NCI-H2081 treated with DMSO at 0.1 percent for 48 hours (cell line): ENCODE results near the gene GREB1.

ENCODE experiments used
- DNase-seq: peaks from one replicate; lab custom pipeline; 2025; lab: John Stamatoyannopoulos, UW

GREB1 gene

DNA sequence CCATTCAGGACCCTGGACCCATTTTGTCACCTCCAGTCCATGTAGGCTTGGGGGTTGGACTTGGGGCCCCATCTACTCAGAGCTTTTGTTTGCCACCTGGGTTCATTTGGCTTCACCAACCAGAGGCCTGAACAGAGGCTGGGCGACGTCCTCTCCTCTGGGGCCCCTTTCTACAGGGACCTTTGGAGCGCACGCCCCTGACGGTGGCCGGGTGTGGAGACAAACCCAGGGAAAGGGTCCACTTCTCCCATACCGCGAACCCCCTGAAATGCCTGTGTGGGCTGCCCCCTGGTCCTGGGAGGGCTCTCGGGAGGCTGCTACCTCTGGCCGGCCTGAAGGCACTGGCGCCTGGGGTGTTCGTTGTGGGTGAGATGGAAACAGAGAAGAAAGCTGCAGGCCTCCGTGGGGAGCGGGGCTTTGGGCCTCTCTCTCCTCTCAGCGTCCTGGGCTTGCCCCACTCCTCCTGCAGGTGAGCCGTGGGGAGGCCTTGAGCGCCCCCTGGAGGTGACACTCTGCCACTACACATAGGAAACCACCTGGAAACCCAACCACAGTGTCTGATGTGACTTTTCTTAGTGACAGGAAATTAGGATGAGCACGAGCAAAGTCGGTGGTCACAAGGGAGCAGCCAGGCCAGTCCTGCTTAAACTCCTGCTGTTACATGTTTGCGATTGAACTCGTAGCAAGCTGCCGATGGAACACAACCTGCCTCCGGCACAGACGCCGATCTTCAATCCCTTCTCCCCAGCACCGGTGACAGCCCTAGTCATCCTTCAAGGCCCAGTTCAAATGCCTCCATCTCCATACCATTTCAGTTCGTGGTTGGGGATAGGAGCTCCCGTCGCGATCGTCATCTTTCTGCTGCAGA, 148.1 kb downstream of the GREB1 start:
- DNase-seq, result peak; percentile 3

DNA sequence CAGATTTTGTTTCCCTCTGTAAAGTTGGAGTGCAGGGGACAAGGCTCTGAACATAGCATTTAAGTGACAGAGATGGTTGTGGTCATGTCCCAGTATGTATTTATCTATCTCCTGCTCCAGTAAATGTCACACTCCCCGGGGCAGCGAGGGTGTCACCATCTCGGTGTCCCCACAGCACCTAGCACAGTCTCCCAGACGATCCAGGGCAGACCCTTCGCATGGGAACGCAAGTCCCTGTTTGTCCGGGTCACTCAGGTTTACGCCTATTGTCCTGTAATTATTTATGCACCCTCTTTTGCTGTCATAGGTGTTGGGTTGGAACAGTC, 148.7 kb downstream of the GREB1 start:
- DNase-seq, result no peak

DNA sequence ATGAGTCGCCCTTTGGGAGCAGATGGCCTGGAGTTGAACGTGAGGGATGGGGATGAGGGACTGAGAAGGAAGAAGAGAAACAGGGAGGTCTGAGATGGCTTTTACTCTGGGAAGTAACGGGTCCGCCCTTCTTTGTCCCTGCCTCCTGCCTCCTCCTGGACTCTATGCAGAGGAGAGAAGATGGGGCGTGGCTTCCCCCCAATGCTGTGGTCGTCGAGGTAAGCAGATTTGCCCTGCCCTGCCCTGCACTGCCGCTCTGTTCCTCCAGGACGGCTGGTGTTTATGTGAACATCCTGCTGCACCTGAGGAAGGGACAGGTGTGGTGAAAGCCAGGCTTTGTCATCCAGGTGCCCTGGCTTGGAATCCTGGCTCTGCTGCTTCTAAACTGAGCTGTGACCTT, 149.6 kb downstream of the GREB1 start:
- no peak for DNase-seq

DNA sequence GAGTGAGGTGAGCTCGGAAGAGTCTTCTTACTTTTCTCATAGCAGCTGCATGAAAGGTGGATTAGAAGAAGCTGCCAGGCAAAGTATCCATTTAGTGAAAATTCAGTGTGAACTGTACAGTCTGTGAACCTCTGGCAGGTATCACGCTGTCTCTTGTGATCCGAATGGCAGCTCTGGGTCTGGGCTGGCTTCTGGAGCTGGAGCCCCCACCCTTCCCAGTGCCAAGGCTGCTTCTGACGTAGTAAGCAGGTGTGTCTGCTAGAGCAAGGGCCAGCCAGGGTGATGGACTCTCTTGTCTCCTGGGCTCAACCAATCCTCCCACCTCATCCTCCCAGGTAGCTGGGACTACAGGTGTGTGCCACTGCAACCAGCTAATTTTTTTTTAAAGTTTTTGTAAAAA, 150.1 kb downstream of the GREB1 start:
- DNase-seq, result no peak

DNA sequence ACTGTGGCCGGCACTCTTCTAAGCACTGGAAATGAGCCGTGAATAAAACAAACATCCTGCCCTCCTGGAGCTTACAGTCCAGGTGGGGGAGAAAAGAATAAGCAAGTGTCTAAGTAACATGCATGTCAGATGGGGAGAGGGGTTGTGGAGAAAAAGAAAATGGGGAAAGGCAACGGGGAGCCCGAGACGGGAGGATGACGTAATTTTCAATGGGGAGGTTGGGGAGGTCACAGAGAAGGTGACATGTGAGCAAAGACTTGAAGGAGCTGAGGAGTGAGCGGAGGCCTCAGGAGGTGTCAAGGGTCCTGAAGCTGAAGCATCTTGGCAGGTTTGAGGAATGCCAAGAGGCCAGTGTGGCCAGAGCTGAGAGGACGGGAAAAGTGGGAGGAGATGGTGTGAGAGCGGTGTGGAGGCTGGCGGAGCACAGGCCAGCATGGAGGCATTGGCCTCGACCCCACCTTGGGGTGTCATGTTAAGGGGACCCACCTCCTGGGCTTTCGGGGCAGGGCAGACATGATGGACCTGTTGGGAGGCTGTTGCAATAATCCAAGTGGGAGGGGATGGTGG, 151.1 kb downstream of the GREB1 start:
- no peak for DNase-seq

DNA sequence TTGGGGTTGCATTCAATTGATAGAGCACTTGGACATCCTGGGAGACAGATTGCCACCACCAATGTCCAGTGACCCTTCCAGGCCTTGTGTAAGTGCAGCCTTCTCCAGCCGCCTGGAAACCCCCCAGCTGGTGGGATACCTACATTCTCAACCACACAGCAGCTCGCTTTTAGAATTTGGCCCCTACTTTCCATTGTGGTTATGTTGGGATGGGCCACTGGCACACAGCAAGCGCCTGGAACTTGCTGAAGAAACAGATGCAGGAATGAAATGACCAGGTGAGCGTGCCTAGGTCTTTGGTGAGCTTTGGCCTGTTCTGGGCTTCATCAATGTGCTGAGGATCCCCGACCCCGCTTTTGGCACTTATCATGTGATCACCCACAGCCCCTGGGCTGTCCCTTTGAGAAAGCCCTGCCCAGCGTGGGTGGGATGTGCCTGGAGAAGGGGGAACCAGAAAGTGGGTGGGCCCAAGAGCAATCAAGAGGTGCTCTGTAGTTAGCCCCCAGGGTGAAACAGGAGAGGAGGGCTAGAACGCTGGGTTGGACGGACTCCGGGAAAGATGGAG, 152.1 kb downstream of the GREB1 start:
- no peak for DNase-seq

DNA sequence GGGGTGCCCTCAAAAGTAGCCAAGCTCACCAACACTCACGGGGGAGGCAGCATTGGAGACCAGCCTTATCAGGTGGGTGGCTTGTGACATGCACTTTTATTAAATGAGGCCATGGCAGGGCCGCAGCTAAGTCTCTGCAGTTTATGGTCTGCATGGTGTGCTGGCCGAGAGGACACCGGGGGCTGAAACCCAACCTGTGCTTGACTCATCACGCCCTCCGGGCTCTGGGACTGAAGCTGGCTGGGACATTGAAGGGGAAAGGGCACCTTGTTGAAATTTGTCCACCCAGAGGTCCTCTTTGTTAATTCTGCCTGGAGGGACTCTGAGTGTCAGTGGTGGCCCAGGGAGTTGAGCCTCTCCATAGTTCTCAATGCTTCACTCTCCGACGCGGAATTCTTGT, 153.9 kb downstream of the GREB1 start:
- DNase-seq, result no peak

DNA sequence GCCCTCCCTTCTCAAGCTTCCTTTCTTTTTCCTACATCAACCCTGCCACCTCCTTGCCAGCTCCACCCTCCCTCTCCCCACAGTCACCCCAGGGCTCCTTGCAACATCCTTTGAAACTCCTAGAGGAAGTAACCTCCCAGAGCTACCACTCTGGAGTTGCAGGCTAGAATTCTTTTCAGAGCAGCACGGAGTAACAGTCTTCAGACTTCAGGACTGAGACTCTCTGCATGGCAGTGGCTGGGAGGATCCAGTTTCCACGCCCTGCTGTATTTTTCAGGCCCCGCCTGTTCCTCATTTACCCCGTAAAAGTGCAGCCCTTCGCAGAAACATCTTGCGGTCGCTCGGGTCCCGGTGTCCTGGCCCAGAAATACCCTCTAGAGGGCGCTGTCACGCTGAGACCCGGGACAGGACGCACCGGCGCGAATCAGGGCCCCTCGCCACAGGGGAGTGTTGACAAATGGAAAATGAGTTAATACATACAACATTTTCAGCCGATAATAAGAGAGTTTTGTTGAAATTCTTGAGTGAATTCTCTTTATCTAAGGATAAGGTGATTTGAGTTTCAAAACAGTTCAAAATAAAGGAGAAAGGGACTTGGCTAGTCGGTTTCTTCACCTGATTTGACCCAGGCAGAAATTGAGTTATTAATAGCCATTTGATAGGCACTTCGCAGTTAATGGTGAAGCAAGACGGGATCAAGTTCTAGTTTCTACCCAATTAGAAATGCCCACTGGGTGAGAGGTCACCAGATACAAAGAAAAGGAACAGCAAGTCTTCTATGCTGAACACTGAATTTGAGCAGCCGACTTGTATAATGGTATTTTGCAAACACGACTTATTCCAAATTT, 154.6 kb downstream of the GREB1 start:
- no peak for DNase-seq

DNA sequence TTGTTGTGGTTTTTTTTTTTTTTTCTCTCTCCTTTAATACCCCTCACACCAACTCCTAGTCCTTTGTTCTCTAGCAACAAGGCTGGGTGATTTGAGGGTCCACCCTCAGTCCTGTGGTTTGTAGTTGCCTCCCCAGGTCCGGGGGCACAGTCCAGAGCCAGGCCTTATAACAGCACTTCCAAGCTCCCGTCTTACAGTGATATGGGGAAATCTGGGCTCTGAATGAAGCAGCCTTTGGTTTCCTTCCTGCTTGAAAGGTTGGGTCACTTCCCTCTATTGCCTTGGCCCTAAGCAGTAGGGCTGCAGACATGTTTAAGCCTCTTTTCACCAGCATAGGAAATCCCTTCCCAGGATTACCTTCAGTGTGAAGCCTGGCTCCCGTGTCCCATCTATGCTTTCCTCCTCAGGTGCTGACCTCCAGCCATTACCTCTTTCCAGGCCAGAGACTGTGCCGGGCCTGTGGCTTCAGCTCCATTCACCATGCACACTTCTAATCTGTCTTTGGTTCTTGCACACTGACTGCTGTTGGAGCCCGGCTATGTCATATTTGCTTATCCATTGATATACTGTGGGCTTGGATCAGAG, 157.3 kb downstream of the GREB1 start:
- DNase-seq, result no peak
